ENCODE data around the gene CLDN5. TPM values are rescaled to one million over a fixed set of nuclear protein-coding genes. Genes with fewer than 3 reads are reported as not detected.

The CLDN5 gene, protein sequence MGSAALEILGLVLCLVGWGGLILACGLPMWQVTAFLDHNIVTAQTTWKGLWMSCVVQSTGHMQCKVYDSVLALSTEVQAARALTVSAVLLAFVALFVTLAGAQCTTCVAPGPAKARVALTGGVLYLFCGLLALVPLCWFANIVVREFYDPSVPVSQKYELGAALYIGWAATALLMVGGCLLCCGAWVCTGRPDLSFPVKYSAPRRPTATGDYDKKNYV
- not detected in 5 replicates for total RNA-seq (2022; extraction: Qiagen RNA extraction; ENCODE audit: low read depth)

DNA sequence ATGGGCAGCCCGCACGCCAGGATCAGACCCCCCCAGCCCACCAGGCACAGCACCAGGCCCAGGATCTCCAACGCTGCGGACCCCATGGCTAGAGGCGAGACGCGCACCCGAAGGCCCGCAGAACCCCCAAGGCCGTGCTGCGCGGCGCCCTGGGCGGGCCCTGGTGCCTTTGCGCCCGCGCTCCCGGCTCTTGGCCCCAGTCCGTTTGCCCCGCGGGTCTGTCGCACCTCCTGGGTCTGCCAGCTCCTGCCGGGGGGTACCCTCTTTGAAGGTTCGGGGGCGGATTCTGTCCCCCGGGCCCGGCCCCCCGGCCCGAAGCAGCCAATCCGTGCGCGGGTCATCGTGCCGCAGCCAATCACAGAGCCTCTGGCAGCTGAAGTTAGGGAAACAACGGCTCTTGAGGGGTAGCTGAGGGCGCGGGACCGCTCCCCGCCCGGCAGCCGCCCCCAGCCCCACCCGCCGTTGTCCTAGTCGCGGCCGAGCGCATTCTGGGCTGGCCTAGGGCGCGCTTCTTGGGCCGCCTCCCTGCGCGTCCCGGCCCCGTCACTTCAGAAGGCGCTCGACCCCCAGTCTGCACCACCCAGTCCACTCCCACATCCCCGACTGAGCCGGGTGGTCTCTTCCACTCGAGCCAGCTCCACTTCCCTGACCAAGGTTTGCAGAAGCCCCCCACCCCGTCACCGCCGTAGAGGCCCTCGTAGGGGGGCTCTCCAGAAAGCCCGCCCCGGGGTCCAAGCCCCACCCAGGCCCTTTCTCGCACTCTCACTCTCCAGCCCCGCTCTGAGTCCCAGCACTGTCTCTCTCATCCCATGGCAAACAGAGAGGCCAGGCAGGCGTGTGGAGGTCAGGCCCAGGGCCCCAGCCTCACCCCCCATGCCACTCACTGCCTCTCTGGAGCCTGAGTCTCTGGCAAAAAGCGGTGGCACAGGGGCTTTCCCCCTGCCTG is at the start of gene CLDN5:
Gene CLDN5 (minus strand): TSS at position 241 of the 946 bp plus-strand sequence. CDS start 155 bp downstream, at position 86.

DNA sequence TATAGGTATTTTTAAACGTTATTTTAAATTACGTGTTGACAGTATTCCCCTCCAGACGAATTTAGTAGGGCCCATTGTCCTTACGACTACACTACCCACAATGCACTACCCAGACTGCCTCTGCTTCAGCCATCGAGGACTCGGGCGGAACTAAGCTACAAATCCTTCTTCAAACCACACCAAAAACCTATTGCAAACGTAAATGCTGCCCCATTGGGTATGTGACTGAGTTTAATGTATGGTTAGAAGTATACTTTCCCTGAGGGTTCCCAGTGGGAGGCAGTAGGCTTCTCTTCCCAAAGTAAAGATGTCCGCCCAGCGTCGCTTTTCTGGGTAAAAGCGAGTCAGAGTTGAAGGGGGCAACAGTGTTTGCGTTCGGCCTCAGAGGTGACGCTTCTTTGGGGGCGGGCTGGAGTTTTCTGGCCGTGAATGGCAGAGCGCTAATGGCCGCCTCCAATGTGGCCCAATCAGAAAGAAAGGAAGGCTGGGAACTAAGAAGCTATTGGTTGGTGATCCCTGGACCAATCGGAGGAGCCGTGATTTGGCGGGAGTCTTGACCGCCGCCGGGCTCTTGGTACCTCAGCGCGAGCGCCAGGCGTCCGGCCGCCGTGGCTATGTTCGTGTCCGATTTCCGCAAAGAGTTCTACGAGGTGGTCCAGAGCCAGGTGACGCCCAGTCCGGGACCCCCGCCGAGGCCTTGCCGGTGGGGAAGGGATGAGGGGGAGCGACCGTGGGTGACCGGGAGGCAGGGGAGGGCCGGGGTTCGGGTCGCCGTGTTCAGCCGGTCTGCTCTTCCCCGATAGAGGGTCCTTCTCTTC is 44.6 kb downstream of the CLDN5 start, which contains the start of gene CDC45:
Gene CDC45 (plus strand): TSS at position 566 of the 818 bp plus-strand sequence. CDS start 49 bp downstream, at position 615.

GRCh38 chr22:19478901-19479354 is 45.3 kb downstream of the CLDN5 start, which contains the start of gene UFD1:
UFD1 (minus strand) TSS chr22:19479193; CDS start chr22:19479085, 108 bp downstream.

Other genes starting within 250 kb of the CLDN5 start
- gene CLTCL1, start 232.7 kb downstream of the CLDN5 start, total RNA-seq (2022; extraction: Qiagen RNA extraction; ENCODE audit: low read depth) = 4.4 to 5.3 TPM (median 4.5 TPM) in 5 replicates
- 18.9 to 24.3 TPM (median 24.0 TPM) in 5 replicates for gene HIRA, start 92.7 kb downstream of the CLDN5 start, total RNA-seq (2022; extraction: Qiagen RNA extraction; ENCODE audit: low read depth)
- gene MRPL40, start 91.9 kb downstream of the CLDN5 start, total RNA-seq (2022; extraction: Qiagen RNA extraction; ENCODE audit: low read depth) = 41.2 to 53.4 TPM (median 45.0 TPM) in 5 replicates
- 9.9 to 16.3 TPM (median 14.1 TPM) in 5 replicates for gene C22orf39, start 76.7 kb downstream of the CLDN5 start, total RNA-seq (2022; extraction: Qiagen RNA extraction; ENCODE audit: low read depth)
- gene UFD1, start 45.2 kb downstream of the CLDN5 start, total RNA-seq (2022; extraction: Qiagen RNA extraction; ENCODE audit: low read depth) = 94.1 to 102 TPM (median 99.7 TPM) in 5 replicates
- 22.2 to 29.4 TPM (median 24.1 TPM) in 5 replicates for gene CDC45, start 44.5 kb downstream of the CLDN5 start, total RNA-seq (2022; extraction: Qiagen RNA extraction; ENCODE audit: low read depth)
- 7.2 to 9.9 TPM (median 9.1 TPM) in 5 replicates for gene SEPTIN5, start 190.1 kb upstream of the CLDN5 start, total RNA-seq (2022; extraction: Qiagen RNA extraction; ENCODE audit: low read depth)
- 0.58 to 1.7 TPM (median 1.3 TPM) in 5 replicates for gene GP1BB, start 199.1 kb upstream of the CLDN5 start, total RNA-seq (2022; extraction: Qiagen RNA extraction; ENCODE audit: low read depth)
- gene TBX1, start 236.4 kb upstream of the CLDN5 start, total RNA-seq (2022; extraction: Qiagen RNA extraction; ENCODE audit: low read depth) = 2.8 to 5.1 TPM (median 4.1 TPM) in 5 replicates

All from A549 treated with RU486 at 1 μM for 4 hours (cell line).